ENCODE data around the gene RTL1. TPM values are rescaled to one million over a fixed set of nuclear protein-coding genes. Genes with fewer than 3 reads are reported as not detected.

The RTL1 gene
- polyA plus RNA-seq, 1 of the 3 experiments (the other 2 are of a cell fraction) = 0.07 TPM

- Histone ChIP-seq H3K4me2 (no peak overlapping the region), H2AFZ (ENCODE audit: low read depth) (no peak overlapping the region), H3K4me1 (ENCODE audit: control insufficient read depth in 1 of 2, insufficient read depth in 2 of 2, low read depth in 1 of 2, low read length in 1 of 2) (peaks cover 0 to 79% of the 10 kb centered on the region in 2 experiments; a peak in 3 of 4 replicates), H3K9me3 (no peaks in the 10 kb centered on the region), H3K4me3 (ENCODE audit: low read depth in 2 of 2, low read length in 1 of 2) (peak overlapping the region in 1 of 2 experiments; percentile 48; a peak in 1 of 4 replicates), H3K9ac (no peak overlapping the region), H3K27me3 (ENCODE audit: insufficient read depth) (no peaks in the 10 kb centered on the region; the same call in 1 of the 2 replicates), H3K36me3 (replicated peaks in 1 of 2; ENCODE audit: control insufficient read depth in 1 of 2, insufficient read depth in 2 of 2, low read length in 1 of 2) (no peaks in the 10 kb centered on the region), H3K9me2 (no peaks in the 10 kb centered on the region), H3F3A (replicated peaks; ENCODE audit: insufficient read depth) (no peaks in the 10 kb centered on the region), H3K79me2 (ENCODE audit: insufficient read depth) (no peaks in the 10 kb centered on the region), H3K27ac (ENCODE audit: low read depth in 2 of 2, low read length in 1 of 2) (peak overlapping the region in 1 of 2 experiments; percentile 99; a peak in 2 of 4 replicates), H4K20me1 (ENCODE audit: insufficient read depth) (no peaks in the 10 kb centered on the region)
- peak; percentile 51 for DNase-seq
- ChIA-PET CTCF (interaction anchor here (1.0 to 8.9 kb wide), 23 partner anchors 12 to 728 kb away, joined by 3 to 147 read pairs (median 8); no protein-coding TSS in a partner anchor), POLR2A (interaction anchor here (0.5 to 5.3 kb wide), 16 partner anchors 111 to 594 kb away, joined by 3 to 77 read pairs (median 5); no protein-coding TSS in a partner anchor)
- WGBS (ENCODE audit: low lambda C conversion rate) = 66% methylated on average over 21 of the region's 21 CpGs
- no peak for TF ChIP-seq JUND (IDR thresholded peaks at IDR 0.05)
These were observed 4.3 kb downstream of the RTL1 start for GRCh38 chr14:100898935-100899883.

GRCh38 chr14:100898465-100898864, 5.1 kb downstream of the RTL1 start:
- CTCF ChIA-PET = interaction anchor here (0.9 to 8.9 kb wide), 9 partner anchors 9 to 510 kb away, joined by 3 to 147 read pairs (median 5); no protein-coding TSS in a partner anchor

More at GRCh38 chr14:100898465-100898864, 5.1 kb downstream of the RTL1 start:
- H3K4me2 ChIP-seq = no peak overlapping the region
- no peaks in the 10 kb centered on the region for H3K36me3 ChIP-seq (replicated peaks in 1 of 2; ENCODE audit: control insufficient read depth in 1 of 2, insufficient read depth in 2 of 2, low read length in 1 of 2)
- peak overlapping the region in 1 of 2 experiments; percentile 99; a peak in 2 of 4 replicates for H3K27ac ChIP-seq (ENCODE audit: low read depth in 2 of 2, low read length in 1 of 2)
- no peaks in the 10 kb centered on the region for H3K9me2 ChIP-seq
- H4K20me1 ChIP-seq (ENCODE audit: insufficient read depth) = no peaks in the 10 kb centered on the region
- 75% methylated on average over 10 of the region's 11 CpGs for WGBS (ENCODE audit: low lambda C conversion rate)
- H3K9me3 ChIP-seq = no peaks in the 10 kb centered on the region
- POLR2A ChIA-PET = interaction anchor here (0.8 to 5.3 kb wide), 8 partner anchors 112 to 458 kb away, joined by 3 to 57 read pairs (median 6); no protein-coding TSS in a partner anchor
- H3K4me1 ChIP-seq (ENCODE audit: control insufficient read depth in 1 of 2, insufficient read depth in 2 of 2, low read depth in 1 of 2, low read length in 1 of 2) = peaks cover 0 to 80% of the 10 kb centered on the region in 2 experiments; a peak in 3 of 4 replicates
- no peak overlapping the region for H2AFZ ChIP-seq (ENCODE audit: low read depth)
- H3F3A ChIP-seq (replicated peaks; ENCODE audit: insufficient read depth) = no peaks in the 10 kb centered on the region
- TF ChIP-seq NRF1 (IDR thresholded peaks at IDR 0.05; ENCODE audit: low read depth, low read length) = no peak
- TF ChIP-seq RCOR1 (IDR thresholded peaks at IDR 0.05; ENCODE audit: low read length) = no peak
- TF ChIP-seq GATA2 (CRISPR knock-in tag; IDR thresholded peaks at IDR 0.05) = no peak
- TF ChIP-seq MXI1 (IDR thresholded peaks at IDR 0.05; ENCODE audit: low read depth, low read length) = no peak
- no peak for TF ChIP-seq MAX (IDR thresholded peaks at IDR 0.05; ENCODE audit: low read depth)
- no peak for TF ChIP-seq JUND (IDR thresholded peaks at IDR 0.05)
- TF ChIP-seq MEF2A (IDR thresholded peaks at IDR 0.05; ENCODE audit: borderline replicate concordance, low read depth) = no peak
- no peak for TF ChIP-seq ZBTB33 (IDR thresholded peaks at IDR 0.05; ENCODE audit: borderline replicate concordance, low read depth)
- TF ChIP-seq POLR2AphosphoS5 (IDR thresholded peaks at IDR 0.05; ENCODE audit: low read depth, low read length) = no peak
- TF ChIP-seq FOXJ3 (CRISPR knock-in tag; IDR thresholded peaks at IDR 0.05) = no peak
- TF ChIP-seq EP300 (IDR thresholded peaks at IDR 0.05; ENCODE audit: borderline replicate concordance in 1 of 2, low read depth in 1 of 2, low read length in 1 of 2) = no peak
- no peak for TF ChIP-seq RFX5 (IDR thresholded peaks at IDR 0.05; ENCODE audit: low read length)
- TF ChIP-seq EZH2phosphoT487 (IDR thresholded peaks at IDR 0.05; ENCODE audit: borderline replicate concordance, low read depth) = no peak
- TF ChIP-seq TAF1 (IDR thresholded peaks at IDR 0.05; ENCODE audit: borderline replicate concordance, low read depth, low read length) = no peak
- TF ChIP-seq PBX3 (IDR thresholded peaks at IDR 0.05) = no peak
- TF ChIP-seq NFIC (IDR thresholded peaks at IDR 0.05; ENCODE audit: borderline replicate concordance) = no peak
- no peak for TF ChIP-seq GABPA (IDR thresholded peaks at IDR 0.05; ENCODE audit: low read depth)
- no peak for TF ChIP-seq CTCF (IDR thresholded peaks at IDR 0.05)
- no peak for TF ChIP-seq USF1 (IDR thresholded peaks at IDR 0.05; ENCODE audit: borderline replicate concordance, low read depth)
- no peaks in the 10 kb centered on the region; the same call in 1 of the 2 replicates for H3K27me3 ChIP-seq (ENCODE audit: insufficient read depth)
- no peaks in the 10 kb centered on the region for H3K79me2 ChIP-seq (ENCODE audit: insufficient read depth)
- no peak for DNase-seq
- H3K4me3 ChIP-seq (ENCODE audit: low read depth in 2 of 2, low read length in 1 of 2) = peak overlapping the region in 1 of 2 experiments; percentile 48; a peak in 1 of 4 replicates
- no peak overlapping the region for H3K9ac ChIP-seq
